ENCODE results near the gene KDR.

The KDR gene

GRCh38 chr4:55038176-55038890, 87.1 kb downstream of the KDR start:
- Histone ChIP-seq H3K4me2 (ENCODE audit: low read length, poor library complexity, severe bottlenecking) (no peak overlapping the region), H2BK15ac (ENCODE audit: low read depth, poor library complexity, severe bottlenecking) (no peak overlapping the region), H2BK12ac (ENCODE audit: low read length in 2 of 2) (no peak overlapping the region), H4K91ac (ENCODE audit: low read length) (no peak overlapping the region), H3K23ac (ENCODE audit: low read length in 2 of 2) (no peak overlapping the region), H2BK5ac (ENCODE audit: low read depth, low read length, poor library complexity, severe bottlenecking) (no peak overlapping the region), H4K8ac (ENCODE audit: low read length) (peak overlapping the region; percentile 15), H3K4me1 (ENCODE audit: control insufficient read depth, insufficient read depth, low read depth, low read length) (peaks cover under 1% of the 10 kb centered on the region), H3K9ac (ENCODE audit: low read length) (no peak overlapping the region), H3K79me1 (replicated peaks; ENCODE audit: low read length, poor library complexity, severe bottlenecking) (no peaks in the 10 kb centered on the region), H3K27ac (ENCODE audit: low read length, poor library complexity, severe bottlenecking) (no peak overlapping the region), H3K4me3 (ENCODE audit: insufficient read depth in 1 of 2, low read depth in 1 of 2, low read length in 2 of 2) (no peak overlapping the region), H2BK120ac (ENCODE audit: low read depth, low read length) (no peak overlapping the region), H2AFZ (ENCODE audit: low read depth, low read length) (no peak overlapping the region), H3K36me3 (ENCODE audit: control insufficient read depth in 1 of 2, insufficient read depth in 2 of 2, low read depth in 1 of 2, low read length in 2 of 2) (no peaks in the 10 kb centered on the region), H3K27me3 (ENCODE audit: control insufficient read depth in 1 of 2, insufficient read depth in 1 of 2, low read length in 2 of 2) (peaks cover 0 to 5% of the 10 kb centered on the region in 2 experiments), H3K18ac (ENCODE audit: low read depth in 1 of 2, low read length in 2 of 2) (no peak overlapping the region), H3K4ac (ENCODE audit: low read depth in 1 of 2, low read length in 2 of 2) (no peak overlapping the region), H2AK5ac (ENCODE audit: low read length, severe bottlenecking) (no peak overlapping the region), H3K9me3 (ENCODE audit: control insufficient read depth, low read length) (no peaks in the 10 kb centered on the region), H3K14ac (ENCODE audit: low read length in 2 of 2) (no peak overlapping the region)
- peak; percentile 20 for DNase-seq
- WGBS = 68% methylated on average over 2 of the region's 2 CpGs

- DNase-seq = no peak
- H3K23ac ChIP-seq (ENCODE audit: low read length in 2 of 2) = no peak overlapping the region
- no peak overlapping the region for H2BK15ac ChIP-seq (ENCODE audit: low read depth, poor library complexity, severe bottlenecking)
- no peak overlapping the region for H3K27ac ChIP-seq (ENCODE audit: low read length, poor library complexity, severe bottlenecking)
- H4K8ac ChIP-seq (ENCODE audit: low read length) = no peak overlapping the region
- H3K14ac ChIP-seq (ENCODE audit: low read length in 2 of 2) = no peak overlapping the region
- no peak overlapping the region for H2AK5ac ChIP-seq (ENCODE audit: low read length, severe bottlenecking)
- WGBS = no CpG with 5 or more reads among the region's 1 CpG
- no peaks in the 10 kb centered on the region for H3K79me1 ChIP-seq (replicated peaks; ENCODE audit: low read length, poor library complexity, severe bottlenecking)
- no peak overlapping the region for H3K9ac ChIP-seq (ENCODE audit: low read length)
- no peak overlapping the region for H3K4me3 ChIP-seq (ENCODE audit: insufficient read depth in 1 of 2, low read depth in 1 of 2, low read length in 2 of 2)
- no peak overlapping the region for H4K91ac ChIP-seq (ENCODE audit: low read length)
- no peaks in the 10 kb centered on the region for H3K36me3 ChIP-seq (ENCODE audit: control insufficient read depth in 1 of 2, insufficient read depth in 2 of 2, low read depth in 1 of 2, low read length in 2 of 2)
- H3K27me3 ChIP-seq (ENCODE audit: control insufficient read depth in 1 of 2, insufficient read depth in 1 of 2, low read length in 2 of 2) = peaks cover 0 to 11% of the 10 kb centered on the region in 2 experiments
- no peak overlapping the region for H2BK120ac ChIP-seq (ENCODE audit: low read depth, low read length)
- H2AFZ ChIP-seq (ENCODE audit: low read depth, low read length) = no peak overlapping the region
- peaks cover 2% of the 10 kb centered on the region for H3K4me1 ChIP-seq (ENCODE audit: control insufficient read depth, insufficient read depth, low read depth, low read length)
- H3K4me2 ChIP-seq (ENCODE audit: low read length, poor library complexity, severe bottlenecking) = no peak overlapping the region
- no peak overlapping the region for H3K18ac ChIP-seq (ENCODE audit: low read depth in 1 of 2, low read length in 2 of 2)
- no peak overlapping the region for H2BK5ac ChIP-seq (ENCODE audit: low read depth, low read length, poor library complexity, severe bottlenecking)
- H2BK12ac ChIP-seq (ENCODE audit: low read length in 2 of 2) = no peak overlapping the region
- H3K9me3 ChIP-seq (ENCODE audit: control insufficient read depth, low read length) = no peaks in the 10 kb centered on the region
- no peak overlapping the region for H3K4ac ChIP-seq (ENCODE audit: low read depth in 1 of 2, low read length in 2 of 2)
Measured at GRCh38 chr4:55037728-55038127, 87.7 kb downstream of the KDR start.

- no peak for DNase-seq
- WGBS = 74% methylated on average over 3 of the region's 3 CpGs
- no peaks in the 10 kb centered on the region for H3K9me3 ChIP-seq (ENCODE audit: control insufficient read depth, low read length)
- H2BK12ac ChIP-seq (ENCODE audit: low read length in 2 of 2) = no peak overlapping the region
- no peak overlapping the region for H3K18ac ChIP-seq (ENCODE audit: low read depth in 1 of 2, low read length in 2 of 2)
- H3K4me2 ChIP-seq (ENCODE audit: low read length, poor library complexity, severe bottlenecking) = no peak overlapping the region
- peaks cover 3% of the 10 kb centered on the region for H3K4me1 ChIP-seq (ENCODE audit: control insufficient read depth, insufficient read depth, low read depth, low read length)
- no peak overlapping the region for H3K14ac ChIP-seq (ENCODE audit: low read length in 2 of 2)
- no peak overlapping the region for H2AFZ ChIP-seq (ENCODE audit: low read depth, low read length)
- no peak overlapping the region for H3K4me3 ChIP-seq (ENCODE audit: insufficient read depth in 1 of 2, low read depth in 1 of 2, low read length in 2 of 2)
- no peak overlapping the region for H2AK5ac ChIP-seq (ENCODE audit: low read length, severe bottlenecking)
- H3K9ac ChIP-seq (ENCODE audit: low read length) = no peak overlapping the region
- no peak overlapping the region for H3K27ac ChIP-seq (ENCODE audit: low read length, poor library complexity, severe bottlenecking)
- H3K79me1 ChIP-seq (replicated peaks; ENCODE audit: low read length, poor library complexity, severe bottlenecking) = no peaks in the 10 kb centered on the region
- no peak overlapping the region for H3K23ac ChIP-seq (ENCODE audit: low read length in 2 of 2)
- H2BK120ac ChIP-seq (ENCODE audit: low read depth, low read length) = no peak overlapping the region
- H2BK15ac ChIP-seq (ENCODE audit: low read depth, poor library complexity, severe bottlenecking) = no peak overlapping the region
- no peak overlapping the region for H4K91ac ChIP-seq (ENCODE audit: low read length)
- no peak overlapping the region for H4K8ac ChIP-seq (ENCODE audit: low read length)
- no peak overlapping the region for H3K4ac ChIP-seq (ENCODE audit: low read depth in 1 of 2, low read length in 2 of 2)
- H3K27me3 ChIP-seq (ENCODE audit: control insufficient read depth in 1 of 2, insufficient read depth in 1 of 2, low read length in 2 of 2) = peaks cover 0 to 13% of the 10 kb centered on the region in 2 experiments
- no peaks in the 10 kb centered on the region for H3K36me3 ChIP-seq (ENCODE audit: control insufficient read depth in 1 of 2, insufficient read depth in 2 of 2, low read depth in 1 of 2, low read length in 2 of 2)
- H2BK5ac ChIP-seq (ENCODE audit: low read depth, low read length, poor library complexity, severe bottlenecking) = no peak overlapping the region
Measured at GRCh38 chr4:55036405-55036804, 89.0 kb downstream of the KDR start.

GRCh38 chr4:55035892-55036291, 89.5 kb downstream of the KDR start:
- H3K27me3 ChIP-seq (ENCODE audit: control insufficient read depth in 1 of 2, insufficient read depth in 1 of 2, low read length in 2 of 2) = peaks cover 0 to 18% of the 10 kb centered on the region in 2 experiments
- H2AFZ ChIP-seq (ENCODE audit: low read depth, low read length) = no peak overlapping the region
- WGBS = no CpG with 5 or more reads among the region's 1 CpG
- H3K9ac ChIP-seq (ENCODE audit: low read length) = no peak overlapping the region
- H3K4me3 ChIP-seq (ENCODE audit: insufficient read depth in 1 of 2, low read depth in 1 of 2, low read length in 2 of 2) = no peak overlapping the region
- H3K9me3 ChIP-seq (ENCODE audit: control insufficient read depth, low read length) = no peaks in the 10 kb centered on the region
- no peak overlapping the region for H2BK120ac ChIP-seq (ENCODE audit: low read depth, low read length)
- H4K8ac ChIP-seq (ENCODE audit: low read length) = no peak overlapping the region
- no peaks in the 10 kb centered on the region for H3K36me3 ChIP-seq (ENCODE audit: control insufficient read depth in 1 of 2, insufficient read depth in 2 of 2, low read depth in 1 of 2, low read length in 2 of 2)
- no peaks in the 10 kb centered on the region for H3K79me1 ChIP-seq (replicated peaks; ENCODE audit: low read length, poor library complexity, severe bottlenecking)
- H3K4me2 ChIP-seq (ENCODE audit: low read length, poor library complexity, severe bottlenecking) = no peak overlapping the region
- no peak overlapping the region for H2BK12ac ChIP-seq (ENCODE audit: low read length in 2 of 2)
- no peak overlapping the region for H2BK15ac ChIP-seq (ENCODE audit: low read depth, poor library complexity, severe bottlenecking)
- no peak overlapping the region for H3K14ac ChIP-seq (ENCODE audit: low read length in 2 of 2)
- H3K4ac ChIP-seq (ENCODE audit: low read depth in 1 of 2, low read length in 2 of 2) = no peak overlapping the region
- no peak overlapping the region for H2AK5ac ChIP-seq (ENCODE audit: low read length, severe bottlenecking)
- no peak overlapping the region for H2BK5ac ChIP-seq (ENCODE audit: low read depth, low read length, poor library complexity, severe bottlenecking)
- H3K27ac ChIP-seq (ENCODE audit: low read length, poor library complexity, severe bottlenecking) = no peak overlapping the region
- no peak overlapping the region for H4K91ac ChIP-seq (ENCODE audit: low read length)
- DNase-seq = no peak
- no peak overlapping the region for H3K23ac ChIP-seq (ENCODE audit: low read length in 2 of 2)
- H3K18ac ChIP-seq (ENCODE audit: low read depth in 1 of 2, low read length in 2 of 2) = no peak overlapping the region
- H3K4me1 ChIP-seq (ENCODE audit: control insufficient read depth, insufficient read depth, low read depth, low read length) = peaks cover 3% of the 10 kb centered on the region
